Neutrophil (primary cell): ENCODE results near the gene PPIE.
"Not testable (repeated sequence)": the region's sequence is repeated elsewhere in the genome, so short reads cannot be mapped to it uniquely, and the experiment has no call there.

Experiments
- H3K27ac ChIP-seq: fragments of 200-600 bp; sonication (generic); 2 replicates; pipeline ENCODE4 v1.5.1; 2016; ENCODE audit warnings: mild to moderate bottlenecking, moderate library complexity
- H3K27me3 ChIP-seq: fragments of 200-600 bp; sonication (generic); 2 replicates; pipeline ENCODE4 v1.6.0; 2016; ENCODE audit warnings: mild to moderate bottlenecking
- H3K36me3 ChIP-seq: fragments of 200-600 bp; sonication (generic); 2 replicates; pipeline ENCODE4 v1.5.1; 2017
- H3K4me1 ChIP-seq, 2 experiments: fragments of 200-600 bp in 1 of 2; sonication (generic) in 1 of 2; 1 replicate in 1 of 2; 2 replicates in 1 of 2; pipeline versions ENCODE4 v1.5.1 to v1.6.1; 2013 to 2016; ENCODE audit warnings: low read depth in 1 of 2, low read length in 1 of 2, mild to moderate bottlenecking in 1 of 2, moderate library complexity in 1 of 2; ENCODE audit not compliant: control insufficient read depth in 1 of 2, insufficient read depth in 1 of 2
- H3K4me3 ChIP-seq, 2 experiments: fragments of 200-600 bp in 1 of 2; sonication (generic) in 1 of 2; 1 replicate in 1 of 2; 2 replicates in 1 of 2; pipeline ENCODE4 v1.5.1; 2013 to 2016; ENCODE audit warnings: low read depth in 1 of 2, low read length in 1 of 2, mild to moderate bottlenecking in 1 of 2, moderate library complexity in 1 of 2
- H3K9me3 ChIP-seq: fragments of 200-600 bp; sonication (generic); 2 replicates; pipeline ENCODE4 v1.5.1; 2016
- CTCF ChIP-seq: fragments of 200-600 bp; sonication (generic); IDR thresholded peaks from 2 replicates; pipeline ENCODE4 v1.5.1; 2016; ENCODE audit warnings: antibody characterized with exemption

The PPIE gene

GRCh38 chr1:39781349-39781715 lies 42.6 kb downstream of the PPIE start:
- Histone ChIP-seq H3K27me3 (peaks cover 8% of the 10 kb centered on the region), H3K4me1 (no peaks in the 10 kb centered on the region), H3K4me3 (no peak overlapping the region), H3K9me3 (no peaks in the 10 kb centered on the region), H3K36me3 (no peaks in the 10 kb centered on the region), H3K27ac (no peak overlapping the region)
- TF ChIP-seq CTCF, result no peak

- H3K27me3 ChIP-seq, result peaks cover 15% of the 10 kb centered on the region
- H3K36me3 ChIP-seq, result no peaks in the 10 kb centered on the region
- H3K27ac ChIP-seq, result no peak overlapping the region
- H3K4me3 ChIP-seq, result no peak overlapping the region
- H3K4me1 ChIP-seq, result no peaks in the 10 kb centered on the region
- no peaks in the 10 kb centered on the region for H3K9me3 ChIP-seq
- no peak for TF ChIP-seq CTCF
Measured at GRCh38 chr1:39782103-39782502, 43.4 kb downstream of the PPIE start.

- H3K9me3 ChIP-seq, H3K36me3 ChIP-seq, H3K27ac ChIP-seq, H3K4me3 ChIP-seq, H3K4me1 ChIP-seq: not testable (repeated sequence)
- peaks cover 21% of the 10 kb centered on the region for H3K27me3 ChIP-seq
Measured at GRCh38 chr1:39782685-39783084, 44.0 kb downstream of the PPIE start.

GRCh38 chr1:39786303-39787107 lies 47.8 kb downstream of the PPIE start:
- not testable (repeated sequence) for H3K9me3 ChIP-seq, H3K36me3 ChIP-seq, H3K4me1 ChIP-seq, H3K27ac ChIP-seq, H3K4me3 ChIP-seq
- H3K27me3 ChIP-seq, result peaks cover 58% of the 10 kb centered on the region

GRCh38 chr1:39787108-39787375 lies 48.4 kb downstream of the PPIE start:
- not testable (repeated sequence) for H3K4me1 ChIP-seq, H3K36me3 ChIP-seq, H3K9me3 ChIP-seq, H3K4me3 ChIP-seq, H3K27ac ChIP-seq
- peaks cover 60% of the 10 kb centered on the region for H3K27me3 ChIP-seq

GRCh38 chr1:39787468-39787867 lies 48.8 kb downstream of the PPIE start:
- Histone ChIP-seq H3K9me3 (no peaks in the 10 kb centered on the region), H3K36me3 (no peaks in the 10 kb centered on the region), H3K27ac (no peak overlapping the region), H3K27me3 (peaks cover 60% of the 10 kb centered on the region), H3K4me3 (no peak overlapping the region), H3K4me1 (peaks cover 8 to 10% of the 10 kb centered on the region in 2 experiments)
- TF ChIP-seq CTCF, result no peak

GRCh38 chr1:39787964-39788363 lies 49.3 kb downstream of the PPIE start:
- H3K27me3 ChIP-seq, result peaks cover 59% of the 10 kb centered on the region
- H3K4me1 ChIP-seq, result peaks cover 13 to 14% of the 10 kb centered on the region in 2 experiments
- not testable (repeated sequence) for H3K4me3 ChIP-seq

GRCh38 chr1:39788426-39788757 lies 49.7 kb downstream of the PPIE start:
- Histone ChIP-seq H3K36me3 (no peaks in the 10 kb centered on the region), H3K9me3 (no peaks in the 10 kb centered on the region), H3K27me3 (peaks cover 55% of the 10 kb centered on the region), H3K4me1 (peaks cover 16 to 18% of the 10 kb centered on the region in 2 experiments), H3K27ac (no peak overlapping the region), H3K4me3 (peak overlapping the region; percentile 62 to 71)
- no peak for TF ChIP-seq CTCF

More at GRCh38 chr1:39787964-39788363, 49.3 kb downstream of the PPIE start:
- H3K9me3 ChIP-seq, H3K36me3 ChIP-seq, H3K27ac ChIP-seq: not testable (repeated sequence)
